HPDE6-E6E7 (cell line): ENCODE data around the gene FKBP11.

Source experiments
- DNase-seq: peaks from one replicate; pipeline ENCODE4 v3.0.0; 2011; ENCODE audit warnings: missing footprints; ENCODE audit errors: extremely low spot score

FKBP11 gene

DNA sequence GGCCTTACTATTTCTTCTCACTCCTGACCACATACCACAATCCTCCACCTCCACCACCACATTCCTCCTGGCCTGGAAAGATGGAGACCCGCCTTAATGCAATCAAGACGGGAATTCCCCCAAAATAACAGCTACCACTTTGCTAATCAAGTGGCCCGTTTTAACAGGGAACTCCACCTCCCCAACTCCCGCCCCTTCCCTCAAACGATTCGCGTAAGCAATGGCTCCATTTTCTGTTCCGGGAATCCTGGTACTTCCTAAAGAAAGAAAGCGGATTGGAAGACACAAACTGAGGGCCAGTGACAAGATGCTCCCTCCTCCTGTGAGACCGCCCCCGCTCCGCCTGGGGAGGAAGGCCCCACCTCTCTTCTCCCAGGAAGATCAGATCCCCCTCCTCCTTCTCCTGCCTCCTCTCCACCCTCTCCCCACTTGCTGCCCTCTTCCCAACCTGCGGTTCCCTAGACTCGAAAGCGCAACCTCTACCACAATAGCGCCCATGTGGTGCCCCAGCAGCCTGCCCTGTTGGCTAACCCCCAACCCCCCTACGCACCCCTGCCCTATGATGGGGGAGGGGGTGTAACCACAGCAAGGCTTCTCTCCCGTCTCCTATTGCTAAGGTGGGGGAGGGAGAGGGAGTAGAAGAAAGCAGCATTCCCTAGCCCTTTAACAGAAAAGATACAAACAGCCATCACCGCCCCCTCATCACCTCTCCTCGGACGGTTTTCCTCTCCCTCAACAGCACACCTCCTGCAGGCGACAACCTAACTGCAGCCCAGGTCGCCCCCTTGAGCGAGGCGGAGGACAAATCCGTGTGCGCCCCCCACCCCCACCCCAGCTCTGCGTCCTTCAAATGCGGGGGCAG, 31.2 kb upstream of the FKBP11 start:
- DNase-seq: peak; percentile 94

- no peak for DNase-seq
Observed at GRCh38 chr12:48954841-48955501, 29.7 kb upstream of the FKBP11 start.

DNA sequence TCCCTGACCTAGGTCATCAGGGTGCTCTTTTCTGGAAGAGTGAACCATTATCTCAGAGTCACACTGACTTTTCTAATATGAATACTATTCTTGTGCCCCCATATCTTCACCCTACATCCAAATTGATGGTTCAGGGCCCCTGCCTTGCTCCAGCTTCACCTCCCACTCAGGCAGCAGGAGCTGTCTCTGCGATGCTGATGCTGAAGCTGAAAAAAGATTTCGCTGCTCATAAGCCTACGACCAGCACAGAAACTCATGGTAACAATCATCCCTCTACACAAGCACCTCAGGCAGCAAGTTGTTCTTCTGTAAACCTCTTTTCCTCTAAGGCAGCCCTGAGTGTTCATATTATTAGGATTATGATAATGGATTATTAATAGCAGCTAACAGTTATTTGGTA, 28.8 kb upstream of the FKBP11 start:
- DNase-seq: no peak

DNA sequence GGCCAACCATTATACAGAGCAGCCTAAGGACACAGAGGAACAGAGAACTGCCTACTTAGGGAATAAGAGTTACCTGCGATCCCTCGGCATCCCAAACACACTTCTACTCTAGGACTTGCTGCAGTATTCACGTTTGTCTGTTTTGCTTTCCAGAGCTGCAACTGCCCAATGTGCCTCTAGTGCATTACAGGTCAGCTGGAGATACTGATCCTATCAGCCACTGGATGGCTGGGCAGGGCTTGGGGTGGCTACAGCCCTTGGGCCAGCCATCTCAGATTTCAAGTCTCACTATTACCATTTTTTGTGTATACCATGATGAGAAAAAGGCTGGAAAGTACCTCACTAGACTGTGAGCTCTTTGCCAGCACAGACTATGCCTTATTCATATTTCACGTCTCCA, 27.4 kb upstream of the FKBP11 start:
- DNase-seq: no peak

DNA sequence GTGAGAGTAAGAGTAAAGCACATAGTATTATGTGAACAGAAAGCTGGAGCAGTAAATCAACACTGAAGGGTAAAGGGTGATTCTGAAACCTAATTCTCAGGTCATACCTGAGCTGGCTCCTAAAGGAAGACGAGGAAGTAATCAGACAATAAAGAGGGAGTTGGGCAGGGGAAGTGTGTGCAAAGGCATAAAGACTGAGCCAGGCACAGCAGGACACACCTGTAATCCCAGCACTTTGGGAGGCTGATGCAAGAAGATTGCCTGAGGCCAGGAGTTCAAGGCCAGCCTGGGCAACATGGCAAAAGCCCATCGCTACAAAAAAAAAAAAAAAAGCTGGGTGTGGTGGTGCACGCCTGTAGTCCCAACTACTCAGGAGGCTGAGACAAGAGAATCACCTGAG, 22.4 kb upstream of the FKBP11 start:
- DNase-seq: no peak

- DNase-seq: no peak
Observed at GRCh38 chr12:48946943-48947342, 21.7 kb upstream of the FKBP11 start.

GRCh38 chr12:48946205-48946604, 20.9 kb upstream of the FKBP11 start:
- DNase-seq: no peak

- DNase-seq: no peak
Observed at GRCh38 chr12:48943221-48943620, 17.9 kb upstream of the FKBP11 start.

- DNase-seq: no peak
Observed at GRCh38 chr12:48940181-48940580, 14.9 kb upstream of the FKBP11 start.

DNA sequence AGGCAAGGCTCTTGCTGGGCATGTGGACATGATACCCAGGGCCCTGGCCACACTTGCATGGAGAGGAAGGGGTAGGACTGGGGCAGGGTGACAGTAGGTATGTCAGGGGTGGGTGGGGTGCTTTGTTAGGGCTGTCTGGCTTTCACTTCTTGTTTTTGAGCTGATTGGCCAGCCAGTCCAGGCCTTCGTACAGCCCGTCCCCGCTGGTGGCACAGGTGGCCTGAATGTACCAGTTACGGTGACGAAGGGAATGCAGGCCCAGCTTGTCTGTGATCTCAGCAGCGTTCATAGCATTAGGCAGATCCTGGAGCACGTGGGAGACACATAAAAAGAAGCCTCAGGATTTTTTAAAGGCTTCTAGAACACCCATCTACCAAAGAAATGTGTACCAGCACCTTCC, 13.5 kb upstream of the FKBP11 start:
- DNase-seq: no peak

GRCh38 chr12:48937170-48937569, 11.9 kb upstream of the FKBP11 start:
- no peak for DNase-seq

- DNase-seq: peak; percentile 72
Observed at GRCh38 chr12:48936379-48936979, 11.2 kb upstream of the FKBP11 start.

DNA sequence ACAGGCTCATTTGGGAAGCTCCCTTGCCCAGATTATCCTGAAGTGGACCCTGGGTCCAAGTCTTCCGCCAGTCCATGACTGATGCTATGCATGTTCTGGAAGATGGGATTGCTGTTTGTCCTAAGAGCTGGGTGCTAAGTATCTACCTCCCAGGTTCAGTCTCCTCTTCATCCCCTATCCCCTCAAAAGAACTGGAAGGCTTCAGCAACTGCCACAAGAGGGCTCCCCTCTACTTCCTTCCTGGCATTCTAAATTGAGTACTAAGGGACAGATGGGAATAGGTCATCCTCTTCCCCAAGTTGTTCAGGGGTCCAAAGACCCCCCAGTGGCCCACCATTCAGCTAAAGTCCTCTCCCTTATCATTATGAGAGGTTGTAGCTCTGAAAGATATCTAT, 9.0 kb upstream of the FKBP11 start:
- DNase-seq: no peak

- no peak for DNase-seq
Observed at GRCh38 chr12:48933664-48934311, 8.5 kb upstream of the FKBP11 start.

GRCh38 chr12:48932878-48933277, 7.6 kb upstream of the FKBP11 start:
- DNase-seq: no peak

- DNase-seq: no peak
Observed at GRCh38 chr12:48930475-48930874, 5.2 kb upstream of the FKBP11 start.

DNA sequence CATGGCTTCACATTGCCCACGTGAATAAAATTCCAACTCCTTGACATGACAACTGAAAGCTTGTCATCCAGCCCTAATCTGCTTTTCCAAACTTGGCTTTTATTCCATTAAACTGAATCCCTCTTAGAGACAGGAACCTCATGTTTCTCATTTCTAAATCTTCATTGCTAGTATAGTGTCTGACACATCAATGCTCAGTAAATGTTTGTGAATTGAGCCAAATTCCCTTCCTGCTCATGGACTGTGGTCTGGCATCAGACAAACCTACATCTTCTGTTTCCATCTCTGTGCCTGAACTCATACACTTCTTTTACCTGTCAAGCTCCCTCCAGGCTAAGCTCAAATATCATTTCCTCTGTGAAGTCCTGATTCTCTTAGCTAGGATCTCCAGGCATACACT, 4.3 kb upstream of the FKBP11 start:
- DNase-seq: no peak

DNA sequence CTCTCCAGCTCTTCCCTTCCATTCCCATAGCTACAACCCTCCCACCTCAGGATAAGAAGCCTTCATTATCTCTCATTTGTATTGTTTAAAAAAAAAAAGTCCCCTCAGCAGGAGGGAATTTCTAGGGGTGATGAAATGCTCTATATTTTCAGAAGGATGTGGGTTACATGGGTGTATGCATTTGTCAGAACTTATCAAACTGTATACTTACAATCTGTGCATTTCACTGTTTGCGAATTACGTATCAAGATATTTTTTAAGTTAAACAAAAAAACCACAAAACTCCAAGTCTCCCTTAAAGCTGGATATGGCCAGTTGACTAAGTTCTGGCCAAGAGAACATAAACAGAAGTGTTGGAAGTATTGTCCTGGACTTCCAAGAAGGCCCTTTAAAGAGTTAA, 2.0 kb upstream of the FKBP11 start:
- DNase-seq: no peak

GRCh38 chr12:48924617-48925303, 532 bp downstream of the FKBP11 start:
- peak; percentile 49 for DNase-seq

DNA sequence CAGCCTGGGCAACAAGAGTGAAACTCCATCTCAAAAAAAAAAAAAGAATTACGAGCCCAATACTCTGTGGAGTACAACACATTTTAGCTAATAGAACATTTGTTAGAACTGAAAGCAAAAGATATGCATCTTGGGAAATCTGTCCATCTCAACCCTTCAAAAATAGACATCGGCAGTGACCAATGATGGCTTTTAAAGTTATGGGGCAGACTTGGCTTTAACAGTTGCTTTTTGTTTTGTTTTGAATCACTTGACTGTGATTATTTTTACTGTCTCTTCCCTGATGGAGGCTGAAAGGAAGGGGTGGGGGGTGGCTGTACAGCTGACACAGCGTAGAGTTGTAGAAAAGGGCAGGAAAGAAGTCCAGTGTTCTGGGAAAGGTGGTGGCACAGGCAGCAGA, 2.2 kb downstream of the FKBP11 start:
- no peak for DNase-seq

DNA sequence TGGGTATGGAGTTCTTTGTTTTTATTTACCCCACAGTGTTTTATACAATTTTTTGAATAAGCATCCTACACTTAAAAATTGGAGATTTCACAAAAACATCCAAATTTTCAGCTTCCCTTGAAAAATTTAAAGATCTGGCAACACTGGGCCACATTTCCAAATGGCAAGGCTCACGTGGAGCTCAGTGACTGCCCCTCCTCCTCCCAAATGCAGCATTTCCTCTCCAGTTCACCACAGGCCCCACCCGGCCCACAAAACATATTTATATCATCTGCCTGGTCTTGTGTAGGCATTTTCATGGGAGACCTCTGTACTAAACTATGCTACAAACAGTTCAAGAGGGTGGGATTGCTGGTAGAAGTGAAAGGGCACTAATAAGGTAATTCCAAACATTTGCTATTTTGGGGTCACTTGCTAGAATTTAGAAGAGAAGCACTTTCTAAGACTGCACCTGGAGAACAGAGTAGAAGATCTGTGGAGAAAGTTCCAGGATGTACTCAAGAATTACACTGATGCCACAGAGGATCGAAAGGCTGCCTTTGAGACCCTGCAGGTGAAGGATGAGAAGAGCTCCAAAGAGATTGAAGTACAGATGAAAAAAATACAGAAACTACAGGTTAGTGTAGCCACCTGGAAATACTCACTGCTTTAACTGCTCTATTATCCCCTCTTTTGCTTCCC, 7.3 kb downstream of the FKBP11 start:
- DNase-seq: no peak
